Fibroblast of skin of abdomen (primary cell): ENCODE data around the gene ARGFX.
"Not testable (repeated sequence)": the region's sequence is repeated elsewhere in the genome, so short reads cannot be mapped to it uniquely, and the experiment has no call there.

Experiments used
- DNase-seq: peaks from one replicate; pipeline ENCODE4 v3.0.0-alpha.2; 2013

ARGFX gene

DNA sequence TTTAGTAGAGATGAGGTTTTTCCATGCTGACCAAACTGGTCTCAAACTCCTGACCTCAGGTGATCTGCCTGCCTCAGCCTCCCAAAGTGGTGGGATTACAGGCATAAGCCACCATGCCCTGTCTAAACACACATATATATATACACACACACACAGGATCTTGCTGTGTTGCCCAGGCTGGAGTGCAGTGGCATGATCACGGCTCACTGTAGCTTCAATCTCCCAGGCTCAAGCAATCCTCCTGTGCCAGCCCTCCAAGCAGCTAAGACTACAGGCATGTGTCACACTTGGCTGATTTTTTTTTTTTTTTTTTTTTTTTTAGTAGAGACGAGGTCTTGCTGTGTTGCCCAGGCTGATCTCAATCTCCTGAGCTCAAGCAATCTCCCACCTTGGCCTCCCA is 32.2 kb downstream of the ARGFX start:
- not testable (repeated sequence) for DNase-seq

GRCh38 chr3:121601212-121601812 is 33.6 kb downstream of the ARGFX start:
- no peak for DNase-seq

DNA sequence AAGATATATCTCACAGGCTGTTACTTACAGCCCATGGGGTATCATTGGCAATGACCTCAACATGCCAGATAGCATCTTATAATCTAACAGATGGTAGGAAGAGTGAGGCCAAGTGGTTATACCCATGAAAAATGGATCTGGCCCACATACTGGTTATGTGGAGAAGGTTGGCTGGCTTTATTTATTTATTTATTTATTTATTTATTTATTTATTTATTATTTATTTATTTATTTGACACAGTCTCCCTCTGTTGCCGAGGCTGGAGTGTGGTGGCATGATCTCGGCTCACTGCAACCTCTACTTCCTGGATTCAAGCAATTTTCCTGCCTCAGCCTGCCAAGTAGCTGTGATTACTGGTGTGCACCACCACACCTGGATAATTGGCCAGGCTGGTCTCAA is 37.0 kb downstream of the ARGFX start:
- no peak for DNase-seq

GRCh38 chr3:121606106-121606505 is 38.4 kb downstream of the ARGFX start:
- DNase-seq = no peak
